ENCODE data around the gene MOV10L1.

DNA sequence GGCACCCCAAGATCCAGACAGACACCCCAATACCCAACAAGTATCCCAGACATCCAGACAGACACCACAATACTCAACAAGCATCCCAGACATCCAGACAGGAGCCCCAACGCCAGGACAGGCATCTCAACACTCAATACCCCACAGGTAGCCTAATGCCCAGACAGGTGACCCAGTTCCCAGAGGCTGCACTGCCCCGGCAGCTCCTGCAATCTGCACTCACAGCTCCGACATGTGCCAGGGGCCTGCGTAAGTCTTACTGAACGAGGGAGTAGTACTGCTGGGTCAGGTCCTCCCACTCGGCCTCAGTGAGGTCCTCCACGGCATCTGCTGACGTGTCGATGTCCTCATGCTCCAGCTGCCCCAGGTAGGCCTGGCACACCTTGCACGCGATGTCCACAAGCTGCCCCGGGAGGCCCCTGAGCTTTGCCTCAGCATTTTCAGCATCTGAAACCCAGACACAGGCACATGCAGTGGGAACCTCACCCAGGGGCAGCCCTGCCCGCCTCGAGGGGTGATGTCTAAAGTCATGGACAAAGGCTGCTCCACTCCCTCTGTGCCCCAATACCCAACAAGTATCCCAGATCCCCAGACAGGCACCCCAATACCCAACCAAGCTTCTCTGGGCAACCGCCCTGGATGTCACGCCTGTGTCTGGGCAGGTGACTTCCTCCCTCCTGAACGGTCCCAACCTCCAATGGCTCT lies 48.3 kb upstream of the MOV10L1 start:
- TF ChIP-seq POLR2A (IDR thresholded peaks at IDR 0.05) (no peak), EP300 (IDR thresholded peaks at IDR 0.05) (no peak)
- TF ChIP-seq, protein P1, sequence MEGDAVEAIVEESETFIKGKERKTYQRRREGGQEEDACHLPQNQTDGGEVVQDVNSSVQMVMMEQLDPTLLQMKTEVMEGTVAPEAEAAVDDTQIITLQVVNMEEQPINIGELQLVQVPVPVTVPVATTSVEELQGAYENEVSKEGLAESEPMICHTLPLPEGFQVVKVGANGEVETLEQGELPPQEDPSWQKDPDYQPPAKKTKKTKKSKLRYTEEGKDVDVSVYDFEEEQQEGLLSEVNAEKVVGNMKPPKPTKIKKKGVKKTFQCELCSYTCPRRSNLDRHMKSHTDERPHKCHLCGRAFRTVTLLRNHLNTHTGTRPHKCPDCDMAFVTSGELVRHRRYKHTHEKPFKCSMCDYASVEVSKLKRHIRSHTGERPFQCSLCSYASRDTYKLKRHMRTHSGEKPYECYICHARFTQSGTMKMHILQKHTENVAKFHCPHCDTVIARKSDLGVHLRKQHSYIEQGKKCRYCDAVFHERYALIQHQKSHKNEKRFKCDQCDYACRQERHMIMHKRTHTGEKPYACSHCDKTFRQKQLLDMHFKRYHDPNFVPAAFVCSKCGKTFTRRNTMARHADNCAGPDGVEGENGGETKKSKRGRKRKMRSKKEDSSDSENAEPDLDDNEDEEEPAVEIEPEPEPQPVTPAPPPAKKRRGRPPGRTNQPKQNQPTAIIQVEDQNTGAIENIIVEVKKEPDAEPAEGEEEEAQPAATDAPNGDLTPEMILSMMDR (IDR thresholded peaks at IDR 0.05) = no peak
